ENCODE data around the gene CKM. TPM values are rescaled to one million over a fixed set of nuclear protein-coding genes. Genes with fewer than 3 reads are reported as not detected.

Gene CKM
- total RNA-seq, 4 donors from 2014 or later = 0.17 to 0.73 TPM; not detected in 2

- no CpG with 5 or more reads among the region's 12 CpGs for WGBS, 2 donors (ENCODE audit: low coverage in 1 of 2)
- no peak for ATAC-seq
- Histone ChIP-seq H3K4me1 (peaks cover 0 to 13% (median 0%) of the 10 kb centered on the region in 3 donors), H3K27ac (no peak overlapping the region), H3K36me3 (peaks cover 0 to 56% of the 10 kb centered on the region in 2 donors), H3K9me3 (no peaks in the 10 kb centered on the region), H3K4me3 (no peak overlapping the region), H3K27me3 (no peaks in the 10 kb centered on the region)
- TF ChIP-seq POLR2AphosphoS5 (IDR thresholded peaks at IDR 0.05) (no peak), EP300 (IDR thresholded peaks at IDR 0.05) (no peak), POLR2A (IDR thresholded peaks at IDR 0.05) (no peak), CTCF (IDR thresholded peaks at IDR 0.05) (no peak)
These were observed 42.0 kb upstream of the CKM start for GRCh38 chr19:45364696-45365095.

- ATAC-seq = no peak
- TF ChIP-seq EP300 (IDR thresholded peaks at IDR 0.05) (no peak), CTCF (IDR thresholded peaks at IDR 0.05) (no peak), POLR2AphosphoS5 (IDR thresholded peaks at IDR 0.05) (no peak), POLR2A (IDR thresholded peaks at IDR 0.05) (no peak)
- 80% methylated on average over 1 of the region's 44 CpGs; no CpG with 5 or more reads in 1 of the 2 donors for WGBS, 2 donors (ENCODE audit: low coverage in 1 of 2)
- peaks cover 0 to 63% of the 10 kb centered on the region in 2 donors for H3K36me3 ChIP-seq
- H3K4me1 ChIP-seq = peaks cover 0 to 6% (median 0%) of the 10 kb centered on the region in 3 donors
- no peaks in the 10 kb centered on the region for H3K27me3 ChIP-seq
- no peaks in the 10 kb centered on the region for H3K9me3 ChIP-seq
- no peak overlapping the region for H3K27ac ChIP-seq
- no peak overlapping the region for H3K4me3 ChIP-seq
These were observed 41.3 kb upstream of the CKM start for GRCh38 chr19:45363861-45364459.

- no peaks in the 10 kb centered on the region for H3K27me3 ChIP-seq
- no CpG with 5 or more reads among the region's 16 CpGs for WGBS, 2 donors (ENCODE audit: low coverage in 1 of 2)
- no peak overlapping the region for H3K4me3 ChIP-seq
- no peak overlapping the region for H3K27ac ChIP-seq
- TF ChIP-seq CTCF (IDR thresholded peaks at IDR 0.05) = no peak
- no peak for TF ChIP-seq POLR2A (IDR thresholded peaks at IDR 0.05)
- TF ChIP-seq POLR2AphosphoS5 (IDR thresholded peaks at IDR 0.05) = no peak
- TF ChIP-seq EP300 (IDR thresholded peaks at IDR 0.05) = no peak
- H3K4me1 ChIP-seq = no peaks in the 10 kb centered on the region
- peaks cover 0 to 75% of the 10 kb centered on the region in 2 donors for H3K36me3 ChIP-seq
- no peaks in the 10 kb centered on the region for H3K9me3 ChIP-seq
- ATAC-seq = no peak
These were observed 39.6 kb upstream of the CKM start for GRCh38 chr19:45362291-45362690.

GRCh38 chr19:45361608-45362007 lies 38.9 kb upstream of the CKM start:
- WGBS, 2 donors (ENCODE audit: low coverage in 1 of 2) = 87 to 100% methylated on average over 3 to 8 of the region's 14 CpGs
- ATAC-seq = no peak
- no peak overlapping the region for H3K27ac ChIP-seq
- no peaks in the 10 kb centered on the region for H3K4me1 ChIP-seq
- H3K9me3 ChIP-seq = no peaks in the 10 kb centered on the region
- H3K4me3 ChIP-seq = no peak overlapping the region
- peaks cover 0 to 82% of the 10 kb centered on the region in 2 donors for H3K36me3 ChIP-seq
- TF ChIP-seq POLR2A (IDR thresholded peaks at IDR 0.05) (no peak), EP300 (IDR thresholded peaks at IDR 0.05) (no peak), POLR2AphosphoS5 (IDR thresholded peaks at IDR 0.05) (no peak), CTCF (IDR thresholded peaks at IDR 0.05) (no peak)
- no peaks in the 10 kb centered on the region for H3K27me3 ChIP-seq

- H3K27me3 ChIP-seq = no peaks in the 10 kb centered on the region
- no peak overlapping the region for H3K27ac ChIP-seq
- no peak overlapping the region for H3K4me3 ChIP-seq
- no peaks in the 10 kb centered on the region for H3K4me1 ChIP-seq
- no peak for TF ChIP-seq POLR2AphosphoS5 (IDR thresholded peaks at IDR 0.05)
- TF ChIP-seq POLR2A (IDR thresholded peaks at IDR 0.05) = no peak
- no peak for TF ChIP-seq CTCF (IDR thresholded peaks at IDR 0.05)
- no peak for TF ChIP-seq EP300 (IDR thresholded peaks at IDR 0.05)
- WGBS, 2 donors (ENCODE audit: low coverage in 1 of 2) = 91 to 92% methylated on average over 3 to 7 of the region's 12 CpGs
- peaks cover 0 to 93% of the 10 kb centered on the region in 2 donors for H3K36me3 ChIP-seq
- no peak for ATAC-seq
- H3K9me3 ChIP-seq = no peaks in the 10 kb centered on the region
These were observed 35.6 kb upstream of the CKM start for GRCh38 chr19:45358213-45358792.

All from gastroesophageal sphincter (tissue), 4 donors.